Measurements from ENCODE around the gene UBTD1.
"Not testable (repeated sequence)": the region's sequence is repeated elsewhere in the genome, so short reads cannot be mapped to it uniquely, and the experiment has no call there.

UBTD1 gene

GRCh38 chr10:97537186-97537869 lies 38.6 kb downstream of the UBTD1 start:
- DNase-seq (ENCODE audit: low read depth in 1 of 2, low spot score in 1 of 2): no peak

GRCh38 chr10:97538411-97538810 lies 39.7 kb downstream of the UBTD1 start:
- DNase-seq (ENCODE audit: low read depth in 1 of 2, low spot score in 1 of 2): no peak

GRCh38 chr10:97538839-97539238 lies 40.1 kb downstream of the UBTD1 start:
- no peak for DNase-seq (ENCODE audit: low read depth in 1 of 2, low spot score in 1 of 2)

- no peak for DNase-seq (ENCODE audit: low read depth in 1 of 2, low spot score in 1 of 2)
Observed at GRCh38 chr10:97539523-97540200, 40.9 kb downstream of the UBTD1 start.

- no peak for DNase-seq (ENCODE audit: low read depth in 1 of 2, low spot score in 1 of 2)
Observed at GRCh38 chr10:97540669-97541500, 42.2 kb downstream of the UBTD1 start.

GRCh38 chr10:97542169-97543024 lies 43.7 kb downstream of the UBTD1 start:
- peak in 1 of 2 donors; percentile 46 for DNase-seq (ENCODE audit: low read depth in 1 of 2, low spot score in 1 of 2)

- peak; percentile 16 to 55 for DNase-seq (ENCODE audit: low read depth in 1 of 2, low spot score in 1 of 2)
Observed at GRCh38 chr10:97543025-97543546, 44.4 kb downstream of the UBTD1 start.

GRCh38 chr10:97546456-97547270 lies 47.9 kb downstream of the UBTD1 start:
- DNase-seq (ENCODE audit: low read depth in 1 of 2, low spot score in 1 of 2): no peak

- no peak for DNase-seq (ENCODE audit: low read depth in 1 of 2, low spot score in 1 of 2)
Observed at GRCh38 chr10:97547271-97547600, 48.5 kb downstream of the UBTD1 start.

GRCh38 chr10:97547962-97548361 lies 49.2 kb downstream of the UBTD1 start:
- DNase-seq (ENCODE audit: low read depth in 1 of 2, low spot score in 1 of 2): no peak

- no peak for DNase-seq (ENCODE audit: low read depth in 1 of 2, low spot score in 1 of 2)
Observed at GRCh38 chr10:97548828-97549455, 50.2 kb downstream of the UBTD1 start.

GRCh38 chr10:97549587-97550322 lies 51.0 kb downstream of the UBTD1 start:
- DNase-seq (ENCODE audit: low read depth in 1 of 2, low spot score in 1 of 2): no peak

- no peak for DNase-seq (ENCODE audit: low read depth in 1 of 2, low spot score in 1 of 2)
Observed at GRCh38 chr10:97550336-97551149, 51.8 kb downstream of the UBTD1 start.

- DNase-seq (ENCODE audit: low read depth in 1 of 2, low spot score in 1 of 2): no peak
Observed at GRCh38 chr10:97551271-97551670, 52.5 kb downstream of the UBTD1 start.

GRCh38 chr10:97553575-97554031 lies 54.9 kb downstream of the UBTD1 start:
- peak; percentile 32 to 49 for DNase-seq (ENCODE audit: low read depth in 1 of 2, low spot score in 1 of 2)

GRCh38 chr10:97554336-97554735 lies 55.6 kb downstream of the UBTD1 start:
- DNase-seq (ENCODE audit: low read depth in 1 of 2, low spot score in 1 of 2): not testable (repeated sequence)

GRCh38 chr10:97555541-97555940 lies 56.8 kb downstream of the UBTD1 start:
- not testable (repeated sequence) for DNase-seq (ENCODE audit: low read depth in 1 of 2, low spot score in 1 of 2)
